ENCODE results near the gene DYRK1A.

The DYRK1A gene

DNA sequence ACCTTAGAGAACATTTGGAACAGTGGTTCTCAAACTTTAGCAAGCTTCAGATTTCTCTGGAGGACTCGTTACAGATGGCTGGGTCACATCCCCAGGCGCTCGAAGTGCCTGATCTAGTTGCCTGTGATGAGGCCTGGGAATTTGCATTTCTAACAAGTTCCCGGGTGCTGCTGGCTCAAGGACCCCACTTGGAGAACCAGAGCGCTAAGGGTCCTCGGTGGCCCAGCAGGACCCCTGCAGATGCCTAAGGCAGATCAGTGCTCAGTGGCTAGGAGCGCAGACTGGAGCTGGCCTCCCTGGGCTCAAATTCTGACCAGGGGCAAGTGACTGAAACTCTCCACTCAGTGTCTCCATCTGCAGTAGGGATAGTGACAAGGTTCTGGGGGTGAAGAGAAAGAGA is 208.2 kb downstream of the DYRK1A start:
- DNase-seq: no peak

DNA sequence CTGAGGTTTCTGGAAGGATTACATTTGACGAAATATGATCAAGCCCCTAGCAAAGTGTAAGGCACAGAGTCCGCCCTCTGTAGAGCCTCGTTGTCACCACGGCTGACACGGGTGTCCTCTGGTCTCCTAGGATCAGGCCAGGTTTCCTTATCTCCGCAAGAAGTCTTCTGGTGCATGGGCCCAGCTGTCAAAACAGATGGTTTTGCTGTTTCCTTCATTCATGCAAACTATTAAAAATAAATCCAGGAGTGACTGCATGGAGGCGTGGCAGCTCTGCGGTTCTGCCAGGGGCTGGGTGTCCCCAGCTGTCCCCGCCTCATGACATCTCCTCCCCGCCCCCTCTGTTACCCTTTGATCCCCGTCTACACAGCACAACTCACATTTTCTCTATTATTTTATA is 209.0 kb downstream of the DYRK1A start:
- no peak for DNase-seq
